Endothelial cell of umbilical vein (primary cell): ENCODE results near the gene PLXNC1. TPM values are rescaled to one million over a fixed set of nuclear protein-coding genes. Genes with fewer than 3 reads are reported as not detected.

ENCODE experiments used
- BruUV-seq: library from RNA; stranded (reverse); fragments of 400-500 nt; replicated peaks from 2 replicates; lab custom pipeline; 2021; lab: Mats Ljungman, UMichigan
- CTCF ChIA-PET: fragments of 300-600, 350-600 bp; sonication (Branson Sonifier 250); formaldehyde crosslinking; loops from one replicate; lab custom pipeline; 2021; ENCODE audit warnings: antibody characterized with exemption, inconsistent platforms; lab: Charles Lee
- POLR2A ChIA-PET: fragments of 300-600, 350-600 bp; sonication (Branson Sonifier 250); formaldehyde crosslinking; loops from one replicate; lab custom pipeline; 2021; ENCODE audit warnings: antibody characterized with exemption, inconsistent platforms; lab: Charles Lee
- DNase-seq: peaks from one replicate; pipeline ENCODE4 v3.0.0-alpha.2; 2011; ENCODE audit warnings: low read depth, low spot score
- FAIRE-seq: peaks from 2 replicates; lab custom pipeline; 2011; peaks lifted over from hg19 to GRCh38; lab: Jason Lieb, UNC
- H2AFZ ChIP-seq: 2 replicates; pipeline ENCODE4 v1.6.0; 2012; ENCODE audit warnings: low read depth, low read length, control low read depth, inconsistent platforms
- H3K27ac ChIP-seq: 2 replicates; pipeline ENCODE4 v1.5.1; 2011; ENCODE audit warnings: low read depth, mild to moderate bottlenecking, control low read depth, low read length, moderate library complexity; ENCODE audit not compliant: insufficient read depth
- H3K27me3 ChIP-seq, 2 experiments: 2 replicates each; pipeline versions ENCODE4 v1.6.0 to v1.6.1; 2011; ENCODE audit warnings: low read length in 2 of 2, mixed read lengths in 1 of 2; ENCODE audit not compliant: control insufficient read depth in 2 of 2, insufficient read depth in 2 of 2
- H3K36me3 ChIP-seq, 2 experiments: 2 replicates in 1 of 2; 3 replicates in 1 of 2; pipeline ENCODE4 v1.5.1; 2011; ENCODE audit warnings: low read length in 2 of 2, mild to moderate bottlenecking in 1 of 2, moderate library complexity in 1 of 2; ENCODE audit not compliant: control insufficient read depth in 2 of 2, insufficient read depth in 2 of 2; ENCODE audit errors: extremely low read depth in 1 of 2
- H3K4me1 ChIP-seq: 3 replicates; pipeline ENCODE4 v1.5.1; 2011; ENCODE audit warnings: mild to moderate bottlenecking, low read length; ENCODE audit not compliant: control insufficient read depth, insufficient read depth; ENCODE audit errors: extremely low read depth
- H3K4me2 ChIP-seq: 2 replicates; pipeline ENCODE4 v1.6.1; 2011; ENCODE audit warnings: low read length, control low read depth, mixed read lengths; ENCODE audit not compliant: insufficient read depth
- H3K4me3 ChIP-seq, 3 experiments: fragments of 200-600 bp in 1 of 3; sonication (generic), shearing (Covaris generic) in 1 of 3; replicated peaks in 1 of 3; 2 replicates each; pipeline ENCODE4 v1.5.1; 2011 to 2016; ENCODE audit warnings: control low read depth in 3 of 3, low read length in 3 of 3, mild to moderate bottlenecking in 2 of 3, inconsistent platforms in 1 of 3, low read depth in 1 of 3, moderate library complexity in 1 of 3; ENCODE audit not compliant: insufficient read depth in 1 of 3
- H3K79me2 ChIP-seq: 2 replicates; pipeline ENCODE4 v1.6.0; 2012; ENCODE audit warnings: low read length, inconsistent platforms; ENCODE audit not compliant: control insufficient read depth, insufficient read depth
- H3K9ac ChIP-seq: replicated peaks from 2 replicates; pipeline ENCODE3; 2011; ENCODE audit warnings: low read length, control low read depth; ENCODE audit not compliant: insufficient read depth; ENCODE audit errors: extremely low read depth
- H3K9me1 ChIP-seq: replicated peaks from 3 replicates; pipeline ENCODE4 v1.6.0; 2011; ENCODE audit warnings: mild to moderate bottlenecking, low read length; ENCODE audit not compliant: control insufficient read depth, insufficient read depth; ENCODE audit errors: extremely low read depth
- H3K9me3 ChIP-seq: replicated peaks from 2 replicates; pipeline ENCODE4 v1.5.1; 2012; ENCODE audit warnings: low read length, inconsistent platforms; ENCODE audit not compliant: control insufficient read depth, insufficient read depth
- H4K20me1 ChIP-seq: replicated peaks from 2 replicates; pipeline ENCODE3; 2011; ENCODE audit warnings: mild to moderate bottlenecking, low read length; ENCODE audit not compliant: control insufficient read depth, insufficient read depth; ENCODE audit errors: extremely low read depth
- EZH2 ChIP-seq: IDR thresholded peaks from 2 replicates; pipeline ENCODE4 v1.6.1; 2012; ENCODE audit warnings: borderline replicate concordance, low read depth, mild to moderate bottlenecking, moderate library complexity, low read length, inconsistent platforms; ENCODE audit not compliant: severe bottlenecking
- FOS ChIP-seq: IDR thresholded peaks from 2 replicates; pipeline ENCODE4 v1.6.1; 2011; ENCODE audit warnings: mild to moderate bottlenecking, low read length, moderate library complexity, borderline replicate concordance; ENCODE audit not compliant: insufficient read depth
- GATA2 ChIP-seq: IDR thresholded peaks from 2 replicates; pipeline ENCODE4 v1.7.0; 2011; ENCODE audit warnings: low read depth, mild to moderate bottlenecking, moderate library complexity, mixed read lengths, low read length; ENCODE audit not compliant: insufficient read length, insufficient read depth
- JUN ChIP-seq: IDR thresholded peaks from 2 replicates; pipeline ENCODE4 v1.6.1; 2011; ENCODE audit warnings: borderline replicate concordance, low read depth; ENCODE audit not compliant: insufficient read length, insufficient read depth
- MYC ChIP-seq: IDR thresholded peaks from one replicate; pipeline ENCODE4 v1.6.1; 2011; ENCODE audit warnings: mild to moderate bottlenecking, low read depth, low read length
- POLR2A ChIP-seq: IDR thresholded peaks from 2 replicates; pipeline ENCODE4 v1.6.1; 2012; ENCODE audit warnings: low read depth, mild to moderate bottlenecking, control low read depth, low read length
- POLR2AphosphoS5 ChIP-seq: IDR thresholded peaks from 2 replicates; pipeline ENCODE4 v1.6.1; 2012; ENCODE audit warnings: low read depth, mild to moderate bottlenecking, control low read depth, low read length, moderate library complexity; ENCODE audit not compliant: insufficient read depth
- dilution Hi-C: fragments of 300-500 bp; cut with MboI; formaldehyde crosslinking; loops from one replicate; pipeline ENCODE4 v1.15.0; 2019; ENCODE audit warnings: low sequenced_read_pairs; ENCODE audit not compliant: extremely low pct_ligation_motif_present
- intact Hi-C: fragments of 100-400 bp; cut with micrococcal nuclease; formaldehyde crosslinking; loops from one replicate; pipeline ENCODE4 v1.10.0; 2022
- polyA plus RNA-seq, 4 experiments: library from polyadenylated mRNA; depleted of rRNA in 3 of 4; stranded (reverse) in 3 of 4; unstranded in 1 of 4; fragments of >200 nt; gene quantifications; 2 replicates each; pipeline versions ENCODE4 v1.2.1 to v1.2.3, GENCODE V29; 2011 to 2012; ENCODE audit warnings: missing spikeins in 1 of 4
- total RNA-seq: library from RNA; stranded (reverse); gene quantifications from 2 replicates; pipeline ENCODE4 v1.2.3, GENCODE V29; 2021
- TF ChIP-seq, protein P1 (sequence below): IDR thresholded peaks from 2 replicates; pipeline ENCODE4 v1.6.1; 2011; ENCODE audit not compliant: insufficient read depth, insufficient read length
- TF ChIP-seq, protein P2 (sequence below), 2 donors: IDR thresholded peaks; 1 replicate in 1 of 2; 2 replicates in 1 of 2; pipeline ENCODE4 v1.5.1; 2011; ENCODE audit warnings: low read length in 2 of 2, mild to moderate bottlenecking in 2 of 2, moderate library complexity in 2 of 2, control low read depth in 1 of 2, inconsistent platforms in 1 of 2, low read depth in 1 of 2; ENCODE audit not compliant: insufficient read depth in 1 of 2; ENCODE audit errors: extremely low read depth in 1 of 2

PLXNC1 gene
- total and polyA plus RNA-seq, 2 donors (not counting 3 experiments of a cell fraction or from before 2014, with no cell fraction given): 0.04 TPM; not detected in 1

DNA sequence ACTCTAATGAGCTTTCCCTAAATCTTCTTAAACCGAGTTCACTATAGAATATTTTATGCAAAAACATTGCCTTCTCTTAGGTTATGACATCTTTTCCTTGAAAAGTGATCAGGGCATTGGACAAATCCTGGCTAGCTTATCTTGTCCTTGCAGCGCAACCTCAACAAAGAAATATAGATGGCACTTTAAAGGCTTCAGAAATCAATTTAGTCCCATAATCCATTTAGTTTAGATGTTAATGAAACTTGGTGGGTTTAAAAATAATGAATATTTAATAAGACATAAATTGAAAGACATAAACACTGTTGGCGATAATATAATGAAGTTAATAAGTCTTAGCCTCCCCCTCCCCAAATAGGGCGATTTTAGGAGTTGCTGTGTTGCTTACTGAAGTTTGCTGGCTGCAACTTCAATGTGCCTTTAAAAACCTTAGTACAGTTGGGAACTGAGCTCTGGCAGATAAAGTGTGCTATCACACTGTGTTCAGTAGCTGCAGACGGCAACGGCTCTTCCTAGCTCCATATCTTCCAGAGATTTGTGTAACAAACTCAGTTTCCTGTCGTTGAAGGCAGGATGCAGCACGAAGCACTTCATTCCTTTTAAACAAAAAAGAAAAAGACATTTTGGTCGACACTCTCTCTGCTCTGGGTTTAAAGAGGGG lies 19.5 kb downstream of the PLXNC1 start:
- Histone ChIP-seq H3K4me1 (no peaks in the 10 kb centered on the region), H3K27ac (no peak overlapping the region), H3K9ac (no peak overlapping the region), H2AFZ (no peak overlapping the region), H3K27me3 (peaks cover 15 to 23% of the 10 kb centered on the region in 2 experiments), H3K36me3 (no peaks in the 10 kb centered on the region), H3K79me2 (no peaks in the 10 kb centered on the region), H3K4me3 (no peak overlapping the region), H3K9me1 (no peaks in the 10 kb centered on the region), H3K9me3 (no peaks in the 10 kb centered on the region), H3K4me2 (no peak overlapping the region), H4K20me1 (no peaks in the 10 kb centered on the region)
- dilution Hi-C loops: no loop called here
- ChIA-PET POLR2A (no interaction called here), CTCF (interaction anchor here (1.1 to 1.3 kb wide), 2 partner anchors 10 to 33 kb away, joined by 3 to 6 read pairs; no protein-coding TSS in a partner anchor)
- no TSS peak for BruUV-seq
- FAIRE-seq: no peak
- DNase-seq: no peak
- intact Hi-C loops: no loop called here
- TF ChIP-seq GATA2: no peak
- TF ChIP-seq FOS: no peak
- TF ChIP-seq, protein P1, sequence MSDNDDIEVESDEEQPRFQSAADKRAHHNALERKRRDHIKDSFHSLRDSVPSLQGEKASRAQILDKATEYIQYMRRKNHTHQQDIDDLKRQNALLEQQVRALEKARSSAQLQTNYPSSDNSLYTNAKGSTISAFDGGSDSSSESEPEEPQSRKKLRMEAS: no peak
- no peak for TF ChIP-seq POLR2A
- TF ChIP-seq EZH2: no peak
- no peak for TF ChIP-seq JUN
- TF ChIP-seq MYC: no peak
- no peak for TF ChIP-seq POLR2AphosphoS5
- TF ChIP-seq, protein P2, sequence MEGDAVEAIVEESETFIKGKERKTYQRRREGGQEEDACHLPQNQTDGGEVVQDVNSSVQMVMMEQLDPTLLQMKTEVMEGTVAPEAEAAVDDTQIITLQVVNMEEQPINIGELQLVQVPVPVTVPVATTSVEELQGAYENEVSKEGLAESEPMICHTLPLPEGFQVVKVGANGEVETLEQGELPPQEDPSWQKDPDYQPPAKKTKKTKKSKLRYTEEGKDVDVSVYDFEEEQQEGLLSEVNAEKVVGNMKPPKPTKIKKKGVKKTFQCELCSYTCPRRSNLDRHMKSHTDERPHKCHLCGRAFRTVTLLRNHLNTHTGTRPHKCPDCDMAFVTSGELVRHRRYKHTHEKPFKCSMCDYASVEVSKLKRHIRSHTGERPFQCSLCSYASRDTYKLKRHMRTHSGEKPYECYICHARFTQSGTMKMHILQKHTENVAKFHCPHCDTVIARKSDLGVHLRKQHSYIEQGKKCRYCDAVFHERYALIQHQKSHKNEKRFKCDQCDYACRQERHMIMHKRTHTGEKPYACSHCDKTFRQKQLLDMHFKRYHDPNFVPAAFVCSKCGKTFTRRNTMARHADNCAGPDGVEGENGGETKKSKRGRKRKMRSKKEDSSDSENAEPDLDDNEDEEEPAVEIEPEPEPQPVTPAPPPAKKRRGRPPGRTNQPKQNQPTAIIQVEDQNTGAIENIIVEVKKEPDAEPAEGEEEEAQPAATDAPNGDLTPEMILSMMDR (IDR thresholded peaks at IDR 0.05; ENCODE audit: extremely low read depth in 1 of 2, insufficient read depth in 1 of 2, low read depth in 1 of 2, low read length in 2 of 2): no peak
